HG03521 (cell line): ENCODE data around the gene APPBP2.
"Not testable (repeated sequence)": the region's sequence is repeated elsewhere in the genome, so short reads cannot be mapped to it uniquely, and the experiment has no call there.

Experiments used
- ATAC-seq: cut with Tn5 transposase; IDR thresholded peaks from one replicate; pipeline ENCODE4 v1.9.1; 2021; ENCODE audit warnings: mild to moderate bottlenecking, moderate library complexity; ENCODE audit not compliant: unreplicated experiment

The APPBP2 gene, protein sequence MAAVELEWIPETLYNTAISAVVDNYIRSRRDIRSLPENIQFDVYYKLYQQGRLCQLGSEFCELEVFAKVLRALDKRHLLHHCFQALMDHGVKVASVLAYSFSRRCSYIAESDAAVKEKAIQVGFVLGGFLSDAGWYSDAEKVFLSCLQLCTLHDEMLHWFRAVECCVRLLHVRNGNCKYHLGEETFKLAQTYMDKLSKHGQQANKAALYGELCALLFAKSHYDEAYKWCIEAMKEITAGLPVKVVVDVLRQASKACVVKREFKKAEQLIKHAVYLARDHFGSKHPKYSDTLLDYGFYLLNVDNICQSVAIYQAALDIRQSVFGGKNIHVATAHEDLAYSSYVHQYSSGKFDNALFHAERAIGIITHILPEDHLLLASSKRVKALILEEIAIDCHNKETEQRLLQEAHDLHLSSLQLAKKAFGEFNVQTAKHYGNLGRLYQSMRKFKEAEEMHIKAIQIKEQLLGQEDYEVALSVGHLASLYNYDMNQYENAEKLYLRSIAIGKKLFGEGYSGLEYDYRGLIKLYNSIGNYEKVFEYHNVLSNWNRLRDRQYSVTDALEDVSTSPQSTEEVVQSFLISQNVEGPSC

DNA sequence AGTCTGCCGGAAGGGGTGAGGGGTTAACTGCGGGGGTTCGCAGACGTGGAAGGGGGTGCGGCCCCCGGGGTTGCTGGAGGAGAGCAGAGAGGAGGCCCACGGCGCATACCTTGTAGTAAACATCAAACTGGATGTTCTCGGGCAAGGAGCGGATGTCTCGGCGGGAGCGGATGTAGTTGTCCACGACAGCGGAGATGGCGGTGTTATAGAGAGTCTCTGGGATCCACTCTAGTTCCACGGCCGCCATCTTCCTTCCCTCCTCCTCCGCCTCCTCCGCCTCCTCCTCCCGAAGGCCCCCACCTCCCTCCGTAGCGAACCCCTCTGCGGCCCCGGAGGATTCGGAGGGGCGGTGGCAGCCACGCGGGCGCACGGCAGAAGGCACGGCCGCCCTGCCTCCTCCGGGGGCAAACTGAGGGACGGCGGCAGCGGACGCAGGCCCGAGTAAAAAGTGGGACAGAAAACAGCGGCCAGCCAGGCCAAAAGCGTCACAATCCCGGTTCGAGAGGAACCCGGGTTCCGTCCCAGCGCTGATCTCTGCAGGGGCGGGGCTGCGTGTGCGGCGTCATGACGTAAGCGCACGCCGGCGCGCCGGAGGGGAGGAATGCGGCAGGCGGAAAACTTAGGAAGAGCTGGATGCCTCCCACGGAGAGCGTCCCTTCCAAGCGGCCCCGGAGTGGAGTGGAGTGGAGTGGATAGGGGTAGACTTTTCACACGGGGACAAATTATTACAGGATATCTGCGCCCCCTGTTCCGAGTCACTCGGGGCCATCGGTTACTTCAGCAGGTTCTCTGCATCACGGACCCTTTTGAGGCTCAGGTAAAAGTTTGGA is at the start of gene APPBP2:
TSS of gene APPBP2 (minus strand) at position 558 of the 830 bp plus-strand sequence. CDS start at position 247, 311 bp downstream.
- peak; percentile 75 for ATAC-seq

DNA sequence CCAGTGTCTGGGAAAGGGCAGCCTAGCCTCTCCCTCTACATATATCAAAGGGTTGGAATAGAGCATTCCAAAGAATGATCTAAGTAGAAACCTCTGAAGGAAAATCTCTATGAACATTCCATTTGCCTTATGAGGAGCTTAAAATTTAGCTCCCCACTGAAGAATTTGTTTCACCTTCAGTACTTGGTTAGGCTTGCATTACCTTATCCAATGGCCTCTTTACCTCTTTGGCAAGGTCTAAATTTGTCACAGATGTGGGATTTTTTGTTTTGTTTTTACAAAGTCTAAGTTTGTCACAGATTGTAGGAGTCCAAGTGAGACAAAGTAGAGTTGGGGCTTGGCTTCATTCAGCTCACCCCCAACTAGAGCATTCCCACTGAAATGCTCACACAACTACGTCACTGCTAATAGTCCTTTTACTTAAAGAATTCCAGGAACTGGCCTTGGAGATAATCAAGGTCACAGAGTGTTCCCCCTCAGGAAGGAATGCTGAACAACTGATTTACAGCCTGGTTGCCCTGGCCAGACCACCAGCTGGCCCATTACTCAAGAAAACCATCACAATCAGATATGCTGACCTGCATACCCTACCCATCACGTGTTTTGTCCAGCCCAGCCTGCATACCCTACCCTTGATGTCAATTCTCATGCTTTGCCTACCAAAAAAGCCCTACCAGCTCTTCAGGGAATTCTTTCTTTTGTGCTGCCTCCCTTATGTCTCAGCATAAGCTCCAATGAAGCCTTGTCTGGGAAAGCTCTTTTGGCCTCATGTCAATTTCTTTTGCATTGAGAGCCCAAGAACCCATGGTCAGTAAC is 47.4 kb upstream of the APPBP2 start:
- no peak for ATAC-seq

DNA sequence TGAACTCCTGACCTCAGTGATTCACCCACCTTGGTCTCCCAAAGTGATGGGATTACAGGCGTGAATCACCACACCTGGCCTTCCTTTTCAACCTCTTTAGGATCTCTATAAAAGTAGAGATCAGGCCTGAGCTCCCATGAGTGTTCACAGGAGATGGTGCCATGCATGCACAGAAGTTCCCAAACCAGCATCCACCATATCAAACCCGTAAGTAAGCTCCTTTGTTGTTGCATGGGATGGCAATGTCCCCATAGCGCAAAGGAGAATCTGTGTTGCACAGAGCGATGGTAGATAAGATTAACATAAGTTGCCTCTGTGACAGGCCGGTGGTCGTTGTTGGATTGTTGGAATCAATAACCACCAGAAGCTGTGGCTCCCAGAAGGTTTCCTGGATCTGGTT is 39.2 kb upstream of the APPBP2 start:
- ATAC-seq: no peak

DNA sequence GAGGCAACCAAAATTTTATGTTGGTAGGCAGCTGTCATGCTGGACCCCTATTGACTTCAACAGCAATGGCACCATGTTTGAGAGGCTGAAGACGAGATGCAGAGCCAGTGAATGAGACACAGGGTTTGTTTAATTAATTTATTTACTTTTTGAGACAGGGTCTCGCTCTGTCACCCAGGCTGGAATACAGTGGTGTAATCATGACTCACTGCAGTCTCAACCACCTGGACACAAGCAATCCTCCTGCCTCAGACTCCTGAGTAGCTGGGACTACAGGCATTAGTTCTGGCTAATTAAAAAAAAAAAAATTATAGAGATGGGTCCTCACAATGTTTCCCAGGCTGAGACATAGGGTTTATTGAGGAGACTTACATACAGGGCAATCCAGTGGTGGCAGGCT is 37.7 kb upstream of the APPBP2 start:
- no peak for ATAC-seq

DNA sequence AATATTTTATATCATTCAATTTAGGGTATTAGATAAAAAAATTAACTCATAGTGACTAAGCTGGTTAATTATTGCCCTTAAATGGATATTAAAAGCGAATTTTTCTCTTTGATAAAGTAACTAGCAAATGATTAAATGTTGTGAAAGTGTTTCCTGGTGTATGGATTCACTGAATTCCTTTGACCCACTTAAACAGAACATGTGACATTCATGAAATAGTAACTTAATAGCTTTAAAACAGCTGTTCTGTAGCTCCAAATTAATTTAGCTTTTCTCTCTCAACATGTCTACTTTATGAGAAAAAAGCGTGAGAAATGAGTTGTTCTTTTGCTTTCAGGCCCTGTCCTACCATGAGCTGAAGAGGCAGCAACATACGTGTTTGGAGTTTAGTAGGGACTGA is 36.4 kb upstream of the APPBP2 start:
- no peak for ATAC-seq

DNA sequence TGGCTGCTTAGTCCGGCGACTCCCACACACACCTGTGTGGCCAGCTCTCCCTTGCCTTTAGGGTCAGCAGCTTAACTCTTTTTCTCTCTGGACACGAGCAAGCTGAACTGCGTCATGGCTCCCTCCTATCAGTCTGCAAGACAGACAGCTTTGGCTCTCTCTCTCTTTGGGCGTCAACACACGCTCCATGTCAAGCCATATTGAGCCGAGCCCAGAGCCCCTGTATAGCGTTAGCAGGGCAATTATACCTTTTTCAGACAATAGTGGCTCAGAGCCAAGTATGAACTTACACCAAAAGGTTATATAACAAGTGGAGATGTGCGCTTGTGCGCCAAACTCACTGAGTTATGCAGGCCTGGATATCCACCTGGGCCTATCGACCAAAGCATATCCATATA is 34.8 kb upstream of the APPBP2 start:
- ATAC-seq: no peak

DNA sequence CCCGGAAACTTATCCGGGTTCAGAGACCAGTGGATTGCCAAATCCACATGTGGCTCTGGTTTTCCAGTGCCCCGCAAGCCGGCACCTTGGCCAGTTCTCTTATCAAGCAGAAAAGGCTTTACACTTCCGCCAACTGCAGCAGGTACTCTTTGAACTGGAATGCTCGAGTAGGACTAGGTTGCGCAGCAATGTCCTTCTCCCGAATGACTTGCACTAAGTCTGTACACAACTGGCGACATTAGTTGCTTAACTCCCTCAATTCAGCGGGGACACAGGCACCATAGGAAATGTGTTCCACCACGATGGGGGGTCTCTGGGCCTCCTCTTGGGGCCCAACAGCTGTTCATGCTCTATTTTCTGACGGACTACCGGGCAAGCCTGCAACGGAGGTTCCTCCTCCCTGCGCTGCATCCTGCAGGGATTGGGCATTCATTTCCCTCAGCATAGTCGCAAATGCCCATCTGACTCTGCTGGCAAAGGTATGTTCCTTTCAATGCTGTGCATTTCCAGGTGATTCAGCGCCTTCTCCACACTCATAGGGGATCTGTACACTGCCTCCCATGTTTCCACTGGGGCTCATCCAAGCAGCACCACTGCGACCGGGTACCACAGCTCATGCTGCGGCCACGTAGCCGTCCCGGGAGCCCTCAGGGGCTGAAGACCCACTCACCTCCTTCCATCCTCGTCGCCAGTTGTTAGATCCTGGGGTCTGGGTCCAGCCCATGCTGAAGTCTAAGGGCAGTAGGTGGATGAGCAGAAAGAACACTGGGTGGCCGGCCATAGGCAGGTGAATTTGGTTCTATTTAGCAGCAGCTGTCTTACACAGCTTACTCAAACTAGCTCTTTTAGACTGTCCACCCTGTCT is 34.2 kb upstream of the APPBP2 start:
- ATAC-seq: no peak

DNA sequence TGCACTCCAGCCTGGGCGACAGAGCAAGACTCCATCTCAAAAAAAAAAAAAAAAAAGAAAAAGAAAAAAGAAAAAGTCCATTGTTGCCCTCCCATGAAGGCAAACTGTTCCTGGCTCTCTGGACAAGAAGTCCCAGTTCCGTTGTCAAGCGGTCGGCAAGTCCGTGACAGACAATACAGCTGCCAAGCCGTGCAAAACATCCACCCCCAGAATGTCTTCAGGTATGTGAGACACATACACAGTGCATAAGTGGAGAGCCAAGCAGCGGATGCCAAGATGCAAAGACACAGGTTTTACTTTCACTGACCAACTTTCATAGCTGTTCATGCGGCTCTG is 33.6 kb upstream of the APPBP2 start:
- no peak for ATAC-seq

DNA sequence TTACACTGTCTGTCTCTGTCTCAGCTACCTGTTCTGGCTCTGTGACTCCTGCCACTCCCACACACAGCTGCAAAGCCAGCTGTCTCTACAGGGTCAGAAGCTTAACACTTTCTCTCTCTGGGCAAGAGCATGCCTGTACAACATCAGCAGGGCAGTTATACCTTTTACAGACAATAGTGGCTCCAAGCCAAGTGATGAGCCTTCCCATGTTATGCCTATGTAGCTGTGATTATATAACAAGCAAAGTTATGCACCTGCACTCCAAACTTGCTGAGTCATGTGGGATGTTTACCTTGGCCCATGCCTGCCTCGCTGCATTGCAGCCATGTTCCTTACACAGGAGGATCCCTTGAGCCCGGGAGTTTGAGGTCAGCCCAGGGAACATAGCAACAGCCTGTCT is 31.8 kb upstream of the APPBP2 start:
- ATAC-seq: no peak

DNA sequence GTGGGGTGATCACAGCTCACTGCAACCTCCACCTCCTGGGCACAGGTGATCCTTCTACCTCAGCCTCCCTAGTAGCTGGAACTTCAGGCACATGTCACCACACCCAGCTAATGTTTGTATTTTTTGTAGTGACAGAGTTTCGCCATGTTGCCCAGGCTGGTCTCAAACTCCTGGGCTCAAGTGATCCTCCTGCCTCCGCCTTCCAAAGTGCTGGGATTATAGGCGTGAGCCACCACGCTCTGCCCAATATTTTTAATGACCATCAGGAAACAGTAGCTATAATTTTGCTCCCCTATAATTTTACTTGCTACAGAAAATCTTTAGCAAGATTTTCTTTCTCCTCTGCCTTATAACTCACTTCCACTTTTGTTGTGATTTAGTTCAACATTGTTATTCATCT is 29.7 kb upstream of the APPBP2 start:
- ATAC-seq: no peak

DNA sequence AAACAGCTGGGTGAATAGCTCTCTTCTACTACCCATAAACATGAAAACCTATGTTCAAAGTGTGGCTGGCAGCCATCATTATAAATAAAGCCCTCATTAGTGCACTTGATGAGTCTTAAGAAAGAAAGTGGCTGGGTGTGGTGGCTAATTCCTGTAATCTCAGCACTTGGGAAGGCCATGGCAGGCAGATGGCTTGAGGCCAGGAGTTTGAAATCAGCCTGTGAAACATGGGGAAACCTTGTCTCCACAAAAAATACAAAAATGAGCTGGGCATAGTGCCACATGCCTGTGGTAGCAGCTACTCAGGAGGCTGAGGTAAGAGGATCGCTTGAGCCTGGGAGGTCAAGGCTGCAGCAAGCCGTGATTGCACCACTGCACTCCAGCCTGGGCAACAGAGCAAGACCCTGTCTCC is 28.3 kb upstream of the APPBP2 start:
- no peak for ATAC-seq

DNA sequence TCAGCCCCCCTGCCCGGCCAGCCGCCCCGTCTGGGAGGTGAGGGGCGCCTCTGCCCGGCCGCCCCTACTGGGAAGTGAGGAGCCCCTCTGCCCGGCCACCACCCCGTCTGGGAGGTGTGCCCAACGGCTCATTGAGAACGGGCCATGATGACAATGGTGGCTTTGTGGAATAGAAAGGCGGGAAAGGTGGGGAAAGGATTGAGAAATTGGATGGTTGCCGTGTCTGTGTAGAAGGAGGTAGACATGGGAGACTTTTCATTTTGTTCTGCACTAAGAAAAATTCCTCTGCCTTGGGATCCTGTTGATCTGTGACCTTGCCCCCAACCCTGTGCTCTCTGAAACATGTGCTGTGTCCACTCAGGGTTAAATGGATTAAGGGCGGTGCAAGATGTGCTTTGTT is 26.2 kb upstream of the APPBP2 start:
- ATAC-seq: not testable (repeated sequence)

DNA sequence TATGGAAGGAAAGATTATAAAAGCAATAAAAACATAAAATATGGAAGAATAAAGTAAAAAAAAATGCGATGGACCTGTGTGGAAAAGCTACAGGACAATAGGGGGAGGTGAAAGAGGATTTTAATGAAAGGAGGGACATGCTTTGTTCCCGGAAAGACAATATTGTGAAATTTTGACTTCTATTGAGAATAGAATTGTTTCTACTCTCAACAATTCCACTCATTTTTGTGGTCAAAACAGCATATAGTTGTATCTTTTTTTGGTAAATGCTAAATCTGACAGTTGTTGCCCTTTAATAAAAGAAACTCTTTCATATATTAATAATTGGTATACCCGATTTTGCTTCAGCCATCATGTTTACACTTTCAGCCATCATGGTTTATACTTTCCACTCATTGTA is 22.9 kb upstream of the APPBP2 start:
- no peak for ATAC-seq

DNA sequence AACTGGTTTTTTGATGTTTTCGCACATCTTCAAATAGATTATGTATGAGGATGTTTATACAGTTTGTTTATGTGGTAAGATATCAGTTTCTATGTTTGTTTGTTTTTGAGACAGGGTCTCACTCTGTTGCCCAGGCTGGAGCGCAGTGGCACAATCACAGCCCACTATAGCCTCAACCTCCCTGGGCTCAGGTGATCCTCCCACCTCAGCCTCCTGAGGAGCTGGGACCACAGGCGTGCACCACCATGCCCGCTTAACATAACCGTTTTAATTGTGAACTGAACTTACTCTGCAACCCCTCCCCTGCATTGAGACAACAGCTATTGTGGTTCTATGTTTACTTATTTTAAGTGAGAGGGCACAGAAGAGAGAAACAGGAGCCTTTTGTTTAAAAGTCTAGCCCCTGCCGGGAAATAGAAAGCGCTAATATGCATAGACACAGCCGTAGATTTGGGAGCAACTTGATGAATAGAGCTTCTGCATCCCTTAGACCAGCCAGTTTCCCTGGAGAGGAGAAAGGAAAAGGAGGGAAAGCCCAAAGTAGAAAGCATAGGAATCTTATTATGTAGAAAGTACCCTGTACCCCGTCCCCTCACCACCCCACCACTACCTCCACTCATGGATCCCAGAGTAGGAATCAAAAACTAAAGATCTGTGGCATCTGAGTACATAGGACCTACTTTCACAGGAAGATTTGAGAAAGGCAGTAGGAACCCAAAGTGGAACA is 19.6 kb upstream of the APPBP2 start:
- ATAC-seq: no peak

DNA sequence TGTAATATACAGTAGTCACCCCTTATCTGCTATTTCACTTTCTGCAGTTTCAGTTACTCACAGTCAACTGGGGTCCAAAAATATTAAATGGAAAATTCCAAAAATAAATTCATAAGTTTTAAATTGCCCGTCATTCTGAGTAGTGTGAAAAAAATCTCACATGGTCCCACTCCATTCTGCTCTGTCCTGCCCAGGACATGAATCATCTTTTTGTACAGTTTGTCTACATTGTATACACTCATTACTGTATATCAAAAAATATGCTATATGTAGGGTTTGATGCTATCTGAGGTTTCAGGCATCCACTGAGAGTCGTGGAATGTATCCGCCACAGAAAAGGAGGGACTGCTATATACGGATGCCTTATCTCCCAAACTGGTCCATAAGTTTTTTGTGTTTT is 16.0 kb upstream of the APPBP2 start:
- no peak for ATAC-seq

DNA sequence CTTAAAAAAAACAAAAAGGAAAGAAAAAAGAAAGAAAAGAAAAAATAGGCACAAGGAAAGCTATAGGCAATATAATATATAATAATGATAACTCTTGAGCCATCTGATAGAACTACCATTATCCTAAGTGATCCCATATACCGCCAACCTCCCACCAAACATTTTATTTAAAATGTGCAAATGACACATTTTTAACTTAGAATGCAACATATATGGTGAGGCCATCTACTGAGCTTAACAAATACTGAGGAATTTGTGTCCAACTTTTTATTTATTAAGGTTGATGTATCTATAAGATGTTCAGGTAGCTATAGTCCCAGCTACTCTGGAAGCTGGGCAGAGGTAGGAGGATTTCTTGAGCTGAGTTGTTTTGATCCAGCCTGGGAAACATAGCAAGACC is 14.4 kb upstream of the APPBP2 start:
- no peak for ATAC-seq

DNA sequence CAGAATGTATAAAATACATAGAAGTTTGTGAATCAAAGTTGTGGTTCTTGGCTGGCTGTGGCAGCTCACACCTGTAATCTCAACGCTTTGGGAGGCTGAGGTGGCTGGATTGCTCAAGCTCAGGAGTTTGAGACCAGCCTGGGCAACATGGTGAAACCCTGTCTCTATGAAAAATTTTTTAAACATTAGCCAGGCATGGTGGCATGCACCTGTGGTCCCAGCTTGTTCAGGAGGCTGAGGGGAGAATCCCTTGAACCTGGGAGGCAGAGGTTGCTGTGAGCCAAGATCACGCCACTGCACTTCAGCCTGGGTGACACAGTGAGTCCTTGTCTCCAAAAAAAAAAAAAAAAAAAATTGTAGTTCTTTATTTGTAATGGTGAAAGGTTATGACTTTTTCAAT is 13.8 kb upstream of the APPBP2 start:
- no peak for ATAC-seq

DNA sequence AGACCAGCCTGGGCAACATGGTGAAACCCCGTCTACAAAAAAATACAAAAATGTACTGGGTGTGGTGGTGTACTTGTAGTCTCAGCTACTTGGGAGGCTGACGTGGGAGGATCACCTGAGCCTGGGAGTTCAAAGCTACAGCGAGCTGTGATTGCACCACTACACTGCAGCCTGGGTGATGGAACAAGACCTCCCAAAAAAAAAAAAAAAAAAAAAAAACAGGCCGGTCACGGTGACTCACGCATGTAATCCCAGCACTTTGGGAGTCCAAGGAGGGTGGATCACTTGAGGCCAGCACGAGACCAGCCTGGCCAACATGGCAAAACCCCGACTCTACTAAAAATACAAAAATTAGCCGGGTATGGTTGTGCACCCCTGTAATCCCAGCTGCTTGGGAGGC is 12.7 kb upstream of the APPBP2 start:
- ATAC-seq: no peak
